Measurements from ENCODE around the gene PDZD2. TPM values are rescaled to one million over a fixed set of nuclear protein-coding genes. Genes with fewer than 3 reads are reported as not detected.
"Not testable (repeated sequence)": the region's sequence is repeated elsewhere in the genome, so short reads cannot be mapped to it uniquely, and the experiment has no call there.

The PDZD2 gene
- total RNA-seq, 1 donor, result 0.36 TPM

DNA sequence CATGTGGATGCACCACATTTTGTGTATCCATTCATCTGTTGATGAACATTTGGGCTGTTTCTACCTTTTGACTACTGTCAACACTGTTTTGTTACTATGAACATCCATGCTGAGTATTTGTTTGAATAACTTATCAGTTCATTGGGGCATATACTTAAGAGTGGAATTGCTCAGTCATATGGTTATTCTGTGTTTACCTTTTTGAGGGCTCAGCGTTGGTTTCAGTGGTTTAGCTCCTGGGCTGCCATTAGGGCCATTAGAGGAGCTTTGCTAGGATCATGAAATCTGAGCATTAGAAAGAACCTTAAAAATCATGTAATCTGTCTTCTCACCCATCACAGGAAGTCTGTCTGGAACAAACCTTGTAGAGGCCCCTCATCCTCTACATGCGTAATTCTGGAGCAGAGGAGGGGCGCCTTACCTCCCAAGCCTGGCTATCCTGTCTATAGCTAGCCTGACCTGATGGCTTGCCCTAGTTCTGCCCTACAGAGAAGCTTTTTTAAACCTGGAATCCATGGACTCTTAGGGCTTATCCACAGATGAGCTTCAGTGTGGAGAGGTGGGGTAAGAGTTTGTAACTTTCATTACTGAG, 92.9 kb downstream of the PDZD2 start:
- H3K4me2 ChIP-seq (ENCODE audit: insufficient read depth, low read length), result no peak overlapping the region
- H3K4me1 ChIP-seq (ENCODE audit: insufficient read depth, low read length), result no peaks in the 10 kb centered on the region
- no peaks in the 10 kb centered on the region for H3K79me2 ChIP-seq (ENCODE audit: insufficient read depth, low read length)
- DNase-seq (ENCODE audit: insufficient read length, low spot score, missing footprints), result no peak
- H3K27me3 ChIP-seq (ENCODE audit: insufficient read depth, low read length), result no peaks in the 10 kb centered on the region
- no peaks in the 10 kb centered on the region for H3K9me3 ChIP-seq (ENCODE audit: low read depth, low read length)
- H3K4me3 ChIP-seq (ENCODE audit: insufficient read depth, low read length), result no peak overlapping the region
- TF ChIP-seq, protein P1, sequence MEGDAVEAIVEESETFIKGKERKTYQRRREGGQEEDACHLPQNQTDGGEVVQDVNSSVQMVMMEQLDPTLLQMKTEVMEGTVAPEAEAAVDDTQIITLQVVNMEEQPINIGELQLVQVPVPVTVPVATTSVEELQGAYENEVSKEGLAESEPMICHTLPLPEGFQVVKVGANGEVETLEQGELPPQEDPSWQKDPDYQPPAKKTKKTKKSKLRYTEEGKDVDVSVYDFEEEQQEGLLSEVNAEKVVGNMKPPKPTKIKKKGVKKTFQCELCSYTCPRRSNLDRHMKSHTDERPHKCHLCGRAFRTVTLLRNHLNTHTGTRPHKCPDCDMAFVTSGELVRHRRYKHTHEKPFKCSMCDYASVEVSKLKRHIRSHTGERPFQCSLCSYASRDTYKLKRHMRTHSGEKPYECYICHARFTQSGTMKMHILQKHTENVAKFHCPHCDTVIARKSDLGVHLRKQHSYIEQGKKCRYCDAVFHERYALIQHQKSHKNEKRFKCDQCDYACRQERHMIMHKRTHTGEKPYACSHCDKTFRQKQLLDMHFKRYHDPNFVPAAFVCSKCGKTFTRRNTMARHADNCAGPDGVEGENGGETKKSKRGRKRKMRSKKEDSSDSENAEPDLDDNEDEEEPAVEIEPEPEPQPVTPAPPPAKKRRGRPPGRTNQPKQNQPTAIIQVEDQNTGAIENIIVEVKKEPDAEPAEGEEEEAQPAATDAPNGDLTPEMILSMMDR (IDR thresholded peaks at IDR 0.05; ENCODE audit: extremely low read depth, low read depth, low read length), result no peak
- H4K20me1 ChIP-seq (ENCODE audit: insufficient read depth, low read length), result no peaks in the 10 kb centered on the region
- H2AFZ ChIP-seq (ENCODE audit: low read length), result no peak overlapping the region
- no peak overlapping the region for H3K27ac ChIP-seq (ENCODE audit: low read depth, low read length)
- H3K36me3 ChIP-seq (ENCODE audit: insufficient read depth, low read length), result no peaks in the 10 kb centered on the region

DNA sequence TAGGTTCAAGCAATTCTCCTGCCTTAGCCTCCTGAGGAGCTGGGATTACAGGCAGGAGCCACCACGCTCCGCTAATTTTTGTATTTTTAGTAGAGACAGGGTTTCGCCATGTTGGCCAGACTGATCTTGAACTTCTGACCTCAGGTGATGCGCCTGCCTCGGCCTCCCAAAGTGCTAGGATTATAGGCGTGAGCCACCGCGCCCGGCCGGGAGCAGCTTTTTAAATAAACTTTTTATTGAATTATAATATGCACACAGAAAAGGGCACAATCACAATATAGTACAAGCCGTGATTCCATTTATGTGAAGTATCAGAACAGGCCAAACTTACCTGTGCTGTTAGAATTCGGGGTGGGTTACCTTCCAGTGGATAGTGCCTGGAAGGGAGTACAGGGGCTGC, 93.9 kb downstream of the PDZD2 start:
- H3K4me3 ChIP-seq (ENCODE audit: insufficient read depth, low read length); H3K27ac ChIP-seq (ENCODE audit: low read depth, low read length); DNase-seq (ENCODE audit: insufficient read length, low spot score, missing footprints); H3K36me3 ChIP-seq (ENCODE audit: insufficient read depth, low read length); H3K4me1 ChIP-seq (ENCODE audit: insufficient read depth, low read length); H3K79me2 ChIP-seq (ENCODE audit: insufficient read depth, low read length); H3K27me3 ChIP-seq (ENCODE audit: insufficient read depth, low read length); H3K4me2 ChIP-seq (ENCODE audit: insufficient read depth, low read length); H3K9me3 ChIP-seq (ENCODE audit: low read depth, low read length); H4K20me1 ChIP-seq (ENCODE audit: insufficient read depth, low read length); H2AFZ ChIP-seq (ENCODE audit: low read length): not testable (repeated sequence)

DNA sequence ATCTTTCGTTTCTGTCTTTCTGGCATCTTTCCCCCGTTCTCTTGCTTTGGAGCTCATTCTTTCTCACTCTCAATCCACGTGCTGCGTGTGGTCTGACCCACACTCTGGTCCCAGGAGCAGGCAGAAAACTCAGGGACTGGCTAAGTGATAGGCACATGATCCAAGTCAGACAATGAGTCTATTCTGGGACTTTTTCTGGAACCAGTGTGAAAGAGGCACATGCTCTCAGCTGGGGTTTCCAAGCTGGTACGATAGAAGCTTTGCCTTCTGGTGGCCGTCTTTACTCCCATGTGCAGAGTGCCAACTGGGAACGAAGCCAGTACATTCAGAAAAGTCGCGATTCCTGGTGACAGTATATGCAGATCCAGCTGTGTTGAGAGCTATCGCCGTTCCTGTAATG, 94.4 kb downstream of the PDZD2 start:
- Histone ChIP-seq H3K4me1 (ENCODE audit: insufficient read depth, low read length) (no peaks in the 10 kb centered on the region), H2AFZ (ENCODE audit: low read length) (no peak overlapping the region), H3K4me3 (ENCODE audit: insufficient read depth, low read length) (no peak overlapping the region), H3K4me2 (ENCODE audit: insufficient read depth, low read length) (no peak overlapping the region), H3K27ac (ENCODE audit: low read depth, low read length) (no peak overlapping the region), H3K36me3 (ENCODE audit: insufficient read depth, low read length) (no peaks in the 10 kb centered on the region), H3K9me3 (ENCODE audit: low read depth, low read length) (no peaks in the 10 kb centered on the region), H3K79me2 (ENCODE audit: insufficient read depth, low read length) (no peaks in the 10 kb centered on the region), H3K27me3 (ENCODE audit: insufficient read depth, low read length) (no peaks in the 10 kb centered on the region), H4K20me1 (ENCODE audit: insufficient read depth, low read length) (no peaks in the 10 kb centered on the region)
- no peak for DNase-seq (ENCODE audit: insufficient read length, low spot score, missing footprints)
- TF ChIP-seq, protein P1 (IDR thresholded peaks at IDR 0.05; ENCODE audit: extremely low read depth, low read depth, low read length), result no peak

DNA sequence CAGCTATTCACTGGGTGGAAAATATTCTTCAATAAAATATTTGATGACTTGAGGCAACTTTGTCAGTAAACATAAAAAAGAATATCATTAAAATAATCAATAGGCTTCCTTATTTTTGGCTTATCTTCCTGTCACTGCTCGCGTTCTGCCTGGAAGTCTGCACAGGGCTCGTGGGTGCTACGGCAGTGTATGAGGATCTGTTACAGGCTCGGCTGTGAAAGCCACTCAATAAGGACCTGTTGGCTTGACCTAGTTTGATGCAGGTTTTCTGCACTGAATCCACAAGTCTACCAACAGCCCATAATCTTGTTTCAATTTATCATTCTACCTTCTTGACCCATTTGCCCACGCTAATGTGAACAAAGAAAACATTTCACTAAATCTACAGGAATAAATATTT, 97.2 kb downstream of the PDZD2 start:
- H3K4me3 ChIP-seq (ENCODE audit: insufficient read depth, low read length), result no peak overlapping the region
- H3K79me2 ChIP-seq (ENCODE audit: insufficient read depth, low read length), result no peaks in the 10 kb centered on the region
- no peak overlapping the region for H3K4me2 ChIP-seq (ENCODE audit: insufficient read depth, low read length)
- TF ChIP-seq, protein P1 (IDR thresholded peaks at IDR 0.05; ENCODE audit: extremely low read depth, low read depth, low read length), result no peak
- H3K27ac ChIP-seq (ENCODE audit: low read depth, low read length), result no peak overlapping the region
- no peak for DNase-seq (ENCODE audit: insufficient read length, low spot score, missing footprints)
- H4K20me1 ChIP-seq (ENCODE audit: insufficient read depth, low read length), result no peaks in the 10 kb centered on the region
- no peak overlapping the region for H2AFZ ChIP-seq (ENCODE audit: low read length)
- H3K9me3 ChIP-seq (ENCODE audit: low read depth, low read length), result no peaks in the 10 kb centered on the region
- no peaks in the 10 kb centered on the region for H3K27me3 ChIP-seq (ENCODE audit: insufficient read depth, low read length)
- H3K4me1 ChIP-seq (ENCODE audit: insufficient read depth, low read length), result no peaks in the 10 kb centered on the region
- H3K36me3 ChIP-seq (ENCODE audit: insufficient read depth, low read length), result no peaks in the 10 kb centered on the region
